Stimulated activated CD8-positive, alpha-beta memory T cell treated with anti-CD3 and anti-CD28 coated beads, Interleukin-12 subunit alpha, Interleukin-12 subunit beta, amount 100 ng/mL, for 24 hours (primary cell): ENCODE data around the gene MITF.

Experiments used
- DNase-seq: peaks from one replicate; pipeline ENCODE4 v3.0.0-alpha.2; 2020; ENCODE audit errors: extremely low read depth

The MITF gene

GRCh38 chr3:69739204-69740102 lies at the start of gene MITF:
Gene MITF (plus strand): TSS chr3:69739464. CDS start chr3:69739598, 134 bp downstream.
- no peak for DNase-seq

DNA sequence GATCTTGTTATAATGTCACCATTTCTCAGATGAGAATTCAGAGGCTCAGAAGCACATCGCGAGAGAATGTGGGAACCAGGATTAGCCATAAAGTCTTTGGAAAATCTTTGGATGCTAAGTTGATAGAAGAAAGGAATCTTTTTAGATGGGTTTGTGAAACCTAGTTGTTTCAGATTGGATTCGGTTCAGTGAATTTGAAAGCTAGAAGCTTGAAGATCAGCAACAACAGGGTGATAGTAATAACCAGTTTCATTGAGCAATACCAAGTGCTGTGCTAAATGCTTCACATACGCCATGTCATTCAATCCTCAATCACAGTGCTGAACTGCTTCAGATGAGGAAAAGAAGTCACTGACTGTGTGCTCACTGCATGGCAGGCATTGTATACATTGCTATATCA lies 47.4 kb upstream of the MITF start:
- no peak for DNase-seq

- no peak for DNase-seq
Measured at GRCh38 chr3:69692761-69693160, 46.5 kb upstream of the MITF start.

DNA sequence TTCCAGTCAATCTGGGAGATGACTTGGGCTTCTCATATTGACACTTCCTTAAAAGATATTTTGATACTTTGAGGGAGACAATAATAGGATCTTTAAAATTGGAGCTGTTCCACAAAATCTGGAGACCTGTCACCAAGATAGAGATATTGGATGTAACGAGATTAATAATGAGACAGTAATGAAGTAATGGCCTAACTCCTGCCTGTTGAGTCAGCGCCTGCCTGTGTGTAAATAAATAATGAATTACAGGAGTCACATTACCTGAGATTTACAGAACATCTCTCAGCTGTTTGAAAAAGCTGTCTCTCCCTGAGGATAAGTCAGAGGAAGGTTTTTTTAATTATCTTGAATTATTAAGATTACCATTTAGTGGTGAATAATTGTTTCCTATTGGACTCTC lies 43.8 kb upstream of the MITF start:
- no peak for DNase-seq

DNA sequence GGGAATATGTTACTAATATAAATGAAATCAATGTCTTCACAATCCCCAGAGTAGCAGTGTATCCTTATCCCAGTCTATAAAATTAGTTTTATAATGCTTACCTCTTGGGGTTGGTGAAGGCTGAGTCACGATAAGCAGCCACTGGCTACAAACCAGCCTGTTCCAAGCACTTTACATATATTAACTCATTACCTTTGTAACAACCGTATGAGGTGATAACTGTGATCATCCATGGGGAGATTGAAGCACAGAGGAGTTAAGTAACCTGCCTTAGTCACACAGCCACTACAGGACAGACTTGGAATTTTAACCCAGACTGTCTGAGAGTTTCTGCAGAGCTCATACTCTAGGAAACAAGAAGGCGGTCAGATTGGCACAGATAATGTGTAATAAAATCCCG lies 43.3 kb upstream of the MITF start:
- no peak for DNase-seq

DNA sequence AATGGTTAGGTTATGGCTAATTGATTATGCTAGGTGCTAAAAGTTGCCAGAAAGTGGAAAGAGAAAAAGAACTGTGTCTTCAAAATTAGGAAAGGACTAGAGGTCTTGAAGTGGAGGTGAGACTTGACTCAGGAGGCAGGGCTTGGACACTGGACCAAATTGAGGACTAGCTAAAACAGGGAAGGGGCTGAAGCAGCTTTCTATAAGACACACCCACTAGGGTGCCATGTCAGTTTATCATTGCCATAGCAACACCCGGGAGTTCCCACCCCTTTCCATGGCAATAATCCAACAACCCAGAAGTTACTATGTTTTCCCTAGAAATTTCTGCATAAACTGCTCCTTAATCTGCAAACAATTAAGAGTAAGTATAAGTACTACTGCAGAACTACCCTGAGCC lies 42.9 kb upstream of the MITF start:
- no peak for DNase-seq

DNA sequence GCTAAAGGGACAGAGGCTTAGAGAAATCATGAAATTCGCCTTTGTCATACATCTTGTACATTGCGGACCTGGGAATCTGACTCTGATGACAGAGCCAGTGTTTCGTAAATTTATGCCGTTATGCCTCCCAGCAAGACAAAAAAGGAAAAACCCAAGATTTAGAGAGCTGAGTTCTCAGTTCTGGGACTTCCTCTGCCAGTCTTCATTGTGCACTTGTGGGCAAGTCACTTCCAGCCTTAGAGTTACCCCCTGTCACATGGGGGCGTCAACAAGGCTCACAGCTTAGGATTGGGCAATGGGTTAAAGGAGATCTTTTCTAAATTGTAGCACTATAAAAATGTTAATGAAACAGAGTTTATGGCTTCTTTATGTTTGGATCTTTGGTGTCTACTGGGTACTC lies 41.9 kb upstream of the MITF start:
- DNase-seq = no peak

DNA sequence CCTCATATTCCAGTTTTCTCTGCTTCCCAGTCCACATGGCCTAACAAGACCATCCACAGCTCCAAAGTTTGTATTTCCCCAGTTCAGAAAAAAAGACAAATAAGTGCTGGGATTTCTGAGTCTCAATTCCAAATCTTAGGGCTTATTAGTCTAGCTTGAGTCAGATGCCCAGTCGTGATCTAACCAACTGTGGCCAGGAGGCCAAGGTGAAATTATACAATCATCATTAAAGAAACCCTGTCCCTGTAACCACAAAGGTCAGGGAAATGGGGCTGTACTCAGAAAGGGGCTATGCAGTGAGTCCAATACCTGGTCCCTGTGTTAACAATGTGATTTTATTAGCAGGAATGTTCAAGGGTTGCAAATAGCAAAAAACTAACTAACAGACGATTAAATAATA lies 40.5 kb upstream of the MITF start:
- DNase-seq = no peak

DNA sequence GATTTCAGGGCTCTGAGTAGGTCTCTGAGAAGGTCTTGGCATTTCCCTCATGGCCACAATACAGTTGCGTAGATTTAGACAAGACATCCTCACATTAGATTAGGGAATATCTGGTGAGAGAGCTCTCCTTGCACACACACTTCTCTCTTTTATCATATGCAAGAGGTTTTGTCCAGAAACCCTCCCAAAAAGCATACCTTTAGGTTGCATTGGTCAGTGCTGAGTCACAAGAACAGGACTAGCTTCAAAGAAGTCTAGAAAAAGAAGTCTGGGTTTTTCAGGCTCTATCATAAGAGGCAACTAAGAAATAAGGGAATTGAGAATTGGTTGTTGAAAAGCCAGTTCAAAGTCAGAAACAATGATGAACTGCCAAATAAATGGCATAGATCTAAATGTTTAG lies 40.1 kb upstream of the MITF start:
- DNase-seq = no peak

DNA sequence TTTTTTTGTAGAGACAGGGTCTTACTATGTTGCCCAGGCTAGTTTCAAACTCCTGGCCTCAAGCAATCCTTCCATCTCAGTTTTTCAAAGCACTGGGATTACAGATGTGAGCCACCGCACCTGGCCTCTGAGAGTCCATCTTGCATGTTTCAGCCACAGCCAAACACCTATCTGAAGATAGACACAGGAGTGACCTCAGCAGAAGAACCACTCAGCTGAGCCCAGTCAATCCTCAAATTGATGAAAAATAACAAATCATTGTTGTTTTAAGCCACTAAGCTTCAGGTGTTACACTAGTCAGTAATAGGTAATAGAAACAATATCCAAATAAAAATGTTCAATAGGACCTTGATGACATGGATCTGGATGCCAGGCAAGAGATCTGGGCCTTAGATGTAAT lies 38.3 kb upstream of the MITF start:
- no peak for DNase-seq

- DNase-seq = no peak
Measured at GRCh38 chr3:69710153-69710977, 28.9 kb upstream of the MITF start.

- DNase-seq = no peak
Measured at GRCh38 chr3:69712269-69712668, 27.0 kb upstream of the MITF start.

DNA sequence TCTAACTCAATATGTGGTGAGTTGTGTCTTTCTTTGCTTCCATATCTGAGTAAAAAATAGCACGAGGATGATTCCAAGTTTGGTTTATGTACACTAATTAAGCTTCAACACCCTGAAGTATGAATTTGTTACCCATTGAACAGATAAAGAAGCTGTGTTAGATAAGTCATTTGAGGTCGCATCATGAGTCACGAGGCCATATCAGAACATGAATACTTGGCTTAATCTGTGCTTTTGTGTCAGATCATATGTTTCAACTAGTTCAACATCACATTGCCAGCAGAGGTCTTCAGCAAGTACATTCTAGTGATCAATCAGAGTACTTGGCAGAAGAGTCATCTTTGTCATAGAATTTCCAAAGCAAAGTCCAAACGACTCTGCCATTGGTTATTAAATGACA lies 26.3 kb upstream of the MITF start:
- no peak for DNase-seq

GRCh38 chr3:69715204-69715603 lies 24.1 kb upstream of the MITF start:
- DNase-seq = no peak

- DNase-seq = no peak
Measured at GRCh38 chr3:69716119-69716518, 23.1 kb upstream of the MITF start.

DNA sequence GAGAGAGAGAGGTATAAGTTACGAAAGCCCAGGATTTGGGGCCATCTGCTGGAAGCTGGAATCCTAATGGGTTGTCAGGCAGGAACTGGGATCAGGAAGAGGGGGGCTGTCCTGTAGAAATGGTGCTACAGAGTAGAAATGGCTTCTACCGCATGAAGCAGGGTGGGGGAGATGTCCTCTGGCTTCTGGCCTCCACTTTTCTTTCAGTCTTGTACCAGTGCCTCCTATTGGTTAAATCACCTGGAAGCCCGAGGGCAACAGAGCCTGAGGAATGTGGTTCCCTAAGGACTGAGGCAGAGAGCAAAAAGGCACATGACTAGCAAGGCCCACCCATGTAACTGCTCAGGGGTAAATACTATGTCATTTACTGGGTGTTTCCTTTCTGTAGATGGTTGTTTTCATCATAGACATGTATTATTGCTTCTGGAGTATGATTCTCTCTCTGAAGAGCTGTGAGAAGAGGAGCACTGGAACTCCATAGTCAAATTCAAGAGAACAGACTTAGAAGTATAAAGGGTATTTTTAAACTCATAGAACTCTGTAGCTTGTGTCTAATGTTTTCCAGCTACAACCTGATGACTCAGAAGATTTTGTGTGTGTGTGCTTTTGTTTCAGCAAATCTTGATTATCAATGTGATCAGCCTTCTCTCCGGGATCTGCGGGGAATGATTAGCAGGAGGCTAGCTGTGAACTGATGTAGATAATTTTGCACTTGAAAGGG lies 20.2 kb upstream of the MITF start:
- no peak for DNase-seq

- no peak for DNase-seq
Measured at GRCh38 chr3:69719587-69720122, 19.6 kb upstream of the MITF start.

- no peak for DNase-seq
Measured at GRCh38 chr3:69720824-69721223, 18.4 kb upstream of the MITF start.

GRCh38 chr3:69723389-69723788 lies 15.9 kb upstream of the MITF start:
- DNase-seq = no peak

- DNase-seq = no peak
Measured at GRCh38 chr3:69724722-69725435, 14.4 kb upstream of the MITF start.

DNA sequence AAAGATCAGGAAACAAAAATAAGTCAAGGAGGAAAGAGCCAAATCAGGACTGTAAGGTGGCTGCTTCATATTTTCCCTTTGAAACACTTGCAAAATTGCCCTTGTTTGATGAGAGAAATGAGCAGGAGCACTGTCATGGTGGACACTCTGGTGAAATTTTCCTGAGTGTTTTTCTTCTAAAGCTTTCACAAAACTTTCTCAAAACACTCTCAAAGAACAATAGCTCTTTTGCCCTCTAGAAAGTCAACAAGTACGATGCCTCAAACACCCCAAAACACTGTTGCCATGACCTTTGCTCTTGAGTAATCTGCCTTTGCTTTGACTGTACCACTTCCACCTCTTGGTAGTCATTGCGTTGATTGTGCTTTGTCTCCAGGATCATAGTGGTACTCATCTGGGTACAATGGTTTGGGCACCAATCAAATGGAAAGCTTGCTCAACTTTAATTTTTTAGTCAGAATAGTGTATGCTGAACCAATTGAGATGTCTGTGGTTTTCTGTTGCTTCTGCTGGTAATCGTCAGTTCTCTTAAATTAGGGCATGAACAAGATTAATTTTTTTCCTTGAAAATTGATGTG lies 13.2 kb upstream of the MITF start:
- no peak for DNase-seq
